K562 (cell line): ENCODE measurements around the gene CDC42SE2. TPM values are rescaled to one million over a fixed set of nuclear protein-coding genes. Genes with fewer than 3 reads are reported as not detected.

Experiments used
- E4F1 ChIP-seq: fragments of 250-450 bp; sonication (Bioruptor Pico); IDR thresholded peaks from 2 replicates; pipeline ENCODE4 v1.5.0; 2021; ENCODE audit warnings: mild to moderate bottlenecking, borderline replicate concordance
- HMG20A ChIP-seq: fragments of 450-650 bp; formaldehyde crosslinking; conservative IDR thresholded peaks from 2 replicates; pipeline ENCODE4 v1.4.0; 2020; ENCODE audit warnings: mild to moderate bottlenecking, mixed read lengths
- NFYB ChIP-seq: IDR thresholded peaks from 2 replicates; pipeline ENCODE4 v1.6.1; 2011; ENCODE audit warnings: mild to moderate bottlenecking, moderate library complexity; ENCODE audit not compliant: insufficient read length; ENCODE audit errors: extremely low read depth
- polyA plus RNA-seq, 8 experiments: library from polyadenylated mRNA; depleted of rRNA in 4 of 8; stranded (reverse) in 5 of 8; unstranded in 3 of 8; fragments of >200 nt; fragmentation: Nextera tagmentation in 2 of 8; fragmentation: Illumina TruSeq in 1 of 8; extraction: Ambion mirVana in 2 of 8; extraction: Trizol in 1 of 8; gene quantifications; 2 replicates each; pipeline versions ENCODE4 v1.2.1 to v1.2.3, GENCODE V29; 2011 to 2014; ENCODE audit warnings: inconsistent platforms in 1 of 8, missing spikeins in 1 of 8
- total RNA-seq, 7 experiments: library from RNA; depleted of rRNA in 6 of 7; stranded (reverse); fragments of >200 nt in 6 of 7; fragmentation: Illumina TruSeq in 2 of 7; extraction: Trizol in 2 of 7; gene quantifications; 2 replicates each; pipeline versions ENCODE4 v1.2.1 to v1.2.3, GENCODE V29; 2011 to 2021; ENCODE audit warnings: low replicate concordance in 1 of 7
- TF ChIP-seq, protein P1 (sequence below): fragments of 250-450 bp; sonication (Bioruptor Pico); IDR thresholded peaks from 2 replicates; pipeline ENCODE4 v1.4.0; 2020

Gene CDC42SE2
- total and polyA plus RNA-seq, 9 of the 15 experiments (the other 6 are each of a cell fraction or from before 2014, with no cell fraction given) = 24.8 to 44.3 (median 32.7) TPM

DNA sequence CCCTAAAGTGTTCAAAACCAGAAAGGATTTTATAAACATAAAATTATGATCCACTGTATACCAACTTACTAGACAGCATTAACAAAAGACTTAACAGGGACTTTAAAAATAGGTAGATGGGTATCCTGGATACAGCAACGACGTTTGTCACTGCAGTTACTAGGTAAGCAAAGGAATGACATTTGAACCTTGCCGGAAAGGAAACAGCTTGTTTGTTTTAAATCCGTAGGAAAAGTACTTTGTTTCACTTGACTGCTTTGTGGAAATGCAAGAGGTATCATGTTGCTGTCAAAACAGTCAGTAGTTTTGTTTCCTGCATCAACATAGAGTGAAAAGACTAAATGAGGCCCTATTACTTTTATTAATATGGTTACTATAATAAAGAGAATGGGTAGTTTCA, 122.9 kb downstream of the CDC42SE2 start (continued):
- TF ChIP-seq, protein P1, sequence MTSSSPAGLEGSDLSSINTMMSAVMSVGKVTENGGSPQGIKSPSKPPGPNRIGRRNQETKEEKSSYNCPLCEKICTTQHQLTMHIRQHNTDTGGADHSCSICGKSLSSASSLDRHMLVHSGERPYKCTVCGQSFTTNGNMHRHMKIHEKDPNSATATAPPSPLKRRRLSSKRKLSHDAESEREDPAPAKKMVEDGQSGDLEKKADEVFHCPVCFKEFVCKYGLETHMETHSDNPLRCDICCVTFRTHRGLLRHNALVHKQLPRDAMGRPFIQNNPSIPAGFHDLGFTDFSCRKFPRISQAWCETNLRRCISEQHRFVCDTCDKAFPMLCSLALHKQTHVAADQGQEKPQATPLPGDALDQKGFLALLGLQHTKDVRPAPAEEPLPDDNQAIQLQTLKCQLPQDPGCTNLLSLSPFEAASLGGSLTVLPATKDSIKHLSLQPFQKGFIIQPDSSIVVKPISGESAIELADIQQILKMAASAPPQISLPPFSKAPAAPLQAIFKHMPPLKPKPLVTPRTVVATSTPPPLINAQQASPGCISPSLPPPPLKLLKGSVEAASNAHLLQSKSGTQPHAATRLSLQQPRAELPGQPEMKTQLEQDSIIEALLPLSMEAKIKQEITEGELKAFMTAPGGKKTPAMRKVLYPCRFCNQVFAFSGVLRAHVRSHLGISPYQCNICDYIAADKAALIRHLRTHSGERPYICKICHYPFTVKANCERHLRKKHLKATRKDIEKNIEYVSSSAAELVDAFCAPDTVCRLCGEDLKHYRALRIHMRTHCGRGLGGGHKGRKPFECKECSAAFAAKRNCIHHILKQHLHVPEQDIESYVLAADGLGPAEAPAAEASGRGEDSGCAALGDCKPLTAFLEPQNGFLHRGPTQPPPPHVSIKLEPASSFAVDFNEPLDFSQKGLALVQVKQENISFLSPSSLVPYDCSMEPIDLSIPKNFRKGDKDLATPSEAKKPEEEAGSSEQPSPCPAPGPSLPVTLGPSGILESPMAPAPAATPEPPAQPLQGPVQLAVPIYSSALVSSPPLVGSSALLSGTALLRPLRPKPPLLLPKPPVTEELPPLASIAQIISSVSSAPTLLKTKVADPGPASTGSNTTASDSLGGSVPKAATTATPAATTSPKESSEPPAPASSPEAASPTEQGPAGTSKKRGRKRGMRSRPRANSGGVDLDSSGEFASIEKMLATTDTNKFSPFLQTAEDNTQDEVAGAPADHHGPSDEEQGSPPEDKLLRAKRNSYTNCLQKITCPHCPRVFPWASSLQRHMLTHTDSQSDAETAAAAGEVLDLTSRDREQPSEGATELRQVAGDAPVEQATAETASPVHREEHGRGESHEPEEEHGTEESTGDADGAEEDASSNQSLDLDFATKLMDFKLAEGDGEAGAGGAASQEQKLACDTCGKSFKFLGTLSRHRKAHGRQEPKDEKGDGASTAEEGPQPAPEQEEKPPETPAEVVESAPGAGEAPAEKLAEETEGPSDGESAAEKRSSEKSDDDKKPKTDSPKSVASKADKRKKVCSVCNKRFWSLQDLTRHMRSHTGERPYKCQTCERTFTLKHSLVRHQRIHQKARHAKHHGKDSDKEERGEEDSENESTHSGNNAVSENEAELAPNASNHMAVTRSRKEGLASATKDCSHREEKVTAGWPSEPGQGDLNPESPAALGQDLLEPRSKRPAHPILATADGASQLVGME = no peak
- TF ChIP-seq HMG20A (no peak), E4F1 (CRISPR knock-in tag) (no peak), NFYB (no peak)
